HL-60 (cell line): ENCODE results near the gene KAT6B.

ENCODE experiments used
- TF ChIP-seq, protein P1 (sequence below): IDR thresholded peaks from one replicate; pipeline ENCODE4 v1.5.1; 2011; ENCODE audit warnings: low read length, control low read depth, inconsistent platforms; ENCODE audit not compliant: insufficient read depth
- TF ChIP-seq, protein P2 (sequence below): IDR thresholded peaks from 2 replicates; pipeline ENCODE4 v1.6.1; 2012; ENCODE audit warnings: low read depth; ENCODE audit not compliant: insufficient replicate concordance

DNA sequence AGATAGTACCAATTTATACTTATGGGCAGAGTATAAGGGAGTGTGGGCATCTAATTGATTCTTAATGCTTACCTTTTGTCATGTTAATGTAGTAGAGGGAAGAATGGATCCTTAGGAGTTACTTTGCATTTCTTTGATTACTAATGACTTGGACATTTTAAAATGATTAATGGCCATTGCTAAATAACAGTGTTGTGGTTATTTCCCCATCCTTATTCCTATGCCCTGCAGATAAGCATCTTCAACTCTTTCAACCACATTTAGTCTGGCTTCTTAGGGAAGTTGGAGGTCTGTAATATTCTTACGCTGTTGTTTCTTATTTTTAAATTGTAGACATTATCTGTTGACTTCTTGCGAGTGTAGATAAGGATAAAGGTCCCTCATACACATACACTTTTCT is 37.2 kb downstream of the KAT6B start:
- TF ChIP-seq, protein P1, sequence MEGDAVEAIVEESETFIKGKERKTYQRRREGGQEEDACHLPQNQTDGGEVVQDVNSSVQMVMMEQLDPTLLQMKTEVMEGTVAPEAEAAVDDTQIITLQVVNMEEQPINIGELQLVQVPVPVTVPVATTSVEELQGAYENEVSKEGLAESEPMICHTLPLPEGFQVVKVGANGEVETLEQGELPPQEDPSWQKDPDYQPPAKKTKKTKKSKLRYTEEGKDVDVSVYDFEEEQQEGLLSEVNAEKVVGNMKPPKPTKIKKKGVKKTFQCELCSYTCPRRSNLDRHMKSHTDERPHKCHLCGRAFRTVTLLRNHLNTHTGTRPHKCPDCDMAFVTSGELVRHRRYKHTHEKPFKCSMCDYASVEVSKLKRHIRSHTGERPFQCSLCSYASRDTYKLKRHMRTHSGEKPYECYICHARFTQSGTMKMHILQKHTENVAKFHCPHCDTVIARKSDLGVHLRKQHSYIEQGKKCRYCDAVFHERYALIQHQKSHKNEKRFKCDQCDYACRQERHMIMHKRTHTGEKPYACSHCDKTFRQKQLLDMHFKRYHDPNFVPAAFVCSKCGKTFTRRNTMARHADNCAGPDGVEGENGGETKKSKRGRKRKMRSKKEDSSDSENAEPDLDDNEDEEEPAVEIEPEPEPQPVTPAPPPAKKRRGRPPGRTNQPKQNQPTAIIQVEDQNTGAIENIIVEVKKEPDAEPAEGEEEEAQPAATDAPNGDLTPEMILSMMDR = no peak
- TF ChIP-seq, protein P2, sequence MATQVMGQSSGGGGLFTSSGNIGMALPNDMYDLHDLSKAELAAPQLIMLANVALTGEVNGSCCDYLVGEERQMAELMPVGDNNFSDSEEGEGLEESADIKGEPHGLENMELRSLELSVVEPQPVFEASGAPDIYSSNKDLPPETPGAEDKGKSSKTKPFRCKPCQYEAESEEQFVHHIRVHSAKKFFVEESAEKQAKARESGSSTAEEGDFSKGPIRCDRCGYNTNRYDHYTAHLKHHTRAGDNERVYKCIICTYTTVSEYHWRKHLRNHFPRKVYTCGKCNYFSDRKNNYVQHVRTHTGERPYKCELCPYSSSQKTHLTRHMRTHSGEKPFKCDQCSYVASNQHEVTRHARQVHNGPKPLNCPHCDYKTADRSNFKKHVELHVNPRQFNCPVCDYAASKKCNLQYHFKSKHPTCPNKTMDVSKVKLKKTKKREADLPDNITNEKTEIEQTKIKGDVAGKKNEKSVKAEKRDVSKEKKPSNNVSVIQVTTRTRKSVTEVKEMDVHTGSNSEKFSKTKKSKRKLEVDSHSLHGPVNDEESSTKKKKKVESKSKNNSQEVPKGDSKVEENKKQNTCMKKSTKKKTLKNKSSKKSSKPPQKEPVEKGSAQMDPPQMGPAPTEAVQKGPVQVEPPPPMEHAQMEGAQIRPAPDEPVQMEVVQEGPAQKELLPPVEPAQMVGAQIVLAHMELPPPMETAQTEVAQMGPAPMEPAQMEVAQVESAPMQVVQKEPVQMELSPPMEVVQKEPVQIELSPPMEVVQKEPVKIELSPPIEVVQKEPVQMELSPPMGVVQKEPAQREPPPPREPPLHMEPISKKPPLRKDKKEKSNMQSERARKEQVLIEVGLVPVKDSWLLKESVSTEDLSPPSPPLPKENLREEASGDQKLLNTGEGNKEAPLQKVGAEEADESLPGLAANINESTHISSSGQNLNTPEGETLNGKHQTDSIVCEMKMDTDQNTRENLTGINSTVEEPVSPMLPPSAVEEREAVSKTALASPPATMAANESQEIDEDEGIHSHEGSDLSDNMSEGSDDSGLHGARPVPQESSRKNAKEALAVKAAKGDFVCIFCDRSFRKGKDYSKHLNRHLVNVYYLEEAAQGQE = no peak
